Measurements from ENCODE around the gene CNIH3.

The CNIH3 gene

GRCh38 chr1:224774378-224774777 is 158.3 kb downstream of the CNIH3 start:
- no peak for DNase-seq (ENCODE audit: low read depth in 2 of 2)

GRCh38 chr1:224777180-224777579 is 161.1 kb downstream of the CNIH3 start:
- no peak for DNase-seq (ENCODE audit: low read depth in 2 of 2)

GRCh38 chr1:224779536-224779935 is 163.4 kb downstream of the CNIH3 start:
- DNase-seq (ENCODE audit: low read depth in 2 of 2) = no peak

- no peak for DNase-seq (ENCODE audit: low read depth in 2 of 2)
These were observed 164.6 kb downstream of the CNIH3 start for GRCh38 chr1:224780736-224781135.

GRCh38 chr1:224781800-224782199 is 165.7 kb downstream of the CNIH3 start:
- no peak for DNase-seq (ENCODE audit: low read depth in 2 of 2)

GRCh38 chr1:224782281-224783000 is 166.3 kb downstream of the CNIH3 start:
- no peak for DNase-seq (ENCODE audit: low read depth in 2 of 2)

- no peak for DNase-seq (ENCODE audit: low read depth in 2 of 2)
These were observed 167.0 kb downstream of the CNIH3 start for GRCh38 chr1:224783006-224783651.

- DNase-seq (ENCODE audit: low read depth in 2 of 2) = no peak
These were observed 168.3 kb downstream of the CNIH3 start for GRCh38 chr1:224784265-224785039.

GRCh38 chr1:224785040-224785328 is 168.9 kb downstream of the CNIH3 start:
- no peak for DNase-seq (ENCODE audit: low read depth in 2 of 2)

GRCh38 chr1:224785622-224786021 is 169.5 kb downstream of the CNIH3 start:
- no peak for DNase-seq (ENCODE audit: low read depth in 2 of 2)

GRCh38 chr1:224786533-224787250 is 170.6 kb downstream of the CNIH3 start:
- no peak for DNase-seq (ENCODE audit: low read depth in 2 of 2)

GRCh38 chr1:224789311-224789710 is 173.2 kb downstream of the CNIH3 start:
- DNase-seq (ENCODE audit: low read depth in 2 of 2) = no peak
